OCI-LY7 (cell line): ENCODE results near the gene TMPRSS7. TPM values are rescaled to one million over a fixed set of nuclear protein-coding genes. Genes with fewer than 3 reads are reported as not detected.

Experiments
- BruUV-seq: library from RNA; stranded (reverse); fragments of 400-500 nt; replicated peaks from 2 replicates; lab custom pipeline; 2021; lab: Mats Ljungman, UMichigan
- CTCF ChIA-PET: fragments of 300-600 bp; sonication (Branson Sonifier 250); formaldehyde crosslinking; loops from one replicate; lab custom pipeline; 2022; ENCODE audit warnings: antibody characterized with exemption; ENCODE audit not compliant: unreplicated experiment; lab: Charles Lee
- POLR2A ChIA-PET: fragments of 300-600 bp; sonication (Branson Sonifier 250); formaldehyde crosslinking; loops from one replicate; lab custom pipeline; 2022; ENCODE audit warnings: antibody characterized with exemption; lab: Charles Lee
- DNase-seq: peaks from one replicate; pipeline ENCODE4 v3.0.0-alpha.2; 2015; ENCODE audit warnings: low spot score
- H2AFZ ChIP-seq: fragments of 200-600 bp; sonication (generic), shearing (Covaris generic); 2 replicates; pipeline ENCODE4 v1.6.1; 2014; ENCODE audit warnings: mild to moderate bottlenecking, antibody characterized with exemption, low read length, moderate library complexity
- H3K27ac ChIP-seq: fragments of 200-600 bp; sonication (generic); 2 replicates; pipeline ENCODE4 v1.5.1; 2014; ENCODE audit warnings: mixed run types, low read depth, mild to moderate bottlenecking, moderate library complexity, low read length, inconsistent platforms; ENCODE audit not compliant: poor library complexity, severe bottlenecking
- H3K36me3 ChIP-seq: fragments of 200-600 bp; sonication (generic); 2 replicates; pipeline ENCODE4 v1.6.1; 2014; ENCODE audit warnings: mild to moderate bottlenecking, antibody characterized with exemption, low read length, moderate library complexity, mixed read lengths; ENCODE audit not compliant: insufficient read depth
- H3K4me1 ChIP-seq: fragments of 200-600 bp; sonication (generic); 2 replicates; pipeline ENCODE4 v1.5.1; 2014; ENCODE audit warnings: mild to moderate bottlenecking, low read length; ENCODE audit not compliant: insufficient read depth, poor library complexity, severe bottlenecking
- H3K4me2 ChIP-seq: fragments of 200-600 bp; sonication (generic); 2 replicates; pipeline ENCODE4 v1.6.1; 2014; ENCODE audit warnings: mild to moderate bottlenecking, low read length
- H3K4me3 ChIP-seq: fragments of 200-600 bp; sonication (generic); 2 replicates; pipeline ENCODE4 v1.5.1; 2014; ENCODE audit warnings: mild to moderate bottlenecking, low read depth, low read length; ENCODE audit not compliant: poor library complexity, severe bottlenecking
- H3K79me2 ChIP-seq: fragments of 200-600 bp; sonication (generic); 2 replicates; pipeline ENCODE4 v1.6.1; 2016; ENCODE audit warnings: low read depth, mild to moderate bottlenecking, low read length, moderate library complexity, mixed read lengths; ENCODE audit not compliant: insufficient read depth
- H3K9me2 ChIP-seq: fragments of 200-600 bp; sonication (generic); 2 replicates; pipeline ENCODE4 v1.6.1; 2016; ENCODE audit warnings: mild to moderate bottlenecking, low read length, mixed read lengths; ENCODE audit not compliant: insufficient read depth
- H3K9me3 ChIP-seq: fragments of 200-600 bp; sonication (generic); 2 replicates; pipeline ENCODE4 v1.6.1; 2014; ENCODE audit warnings: mild to moderate bottlenecking, mixed run types, low read length, mixed read lengths
- H4K20me1 ChIP-seq: fragments of 200-600 bp; sonication (generic); 2 replicates; pipeline ENCODE4 v1.6.1; 2014; ENCODE audit warnings: mild to moderate bottlenecking, antibody characterized with exemption, low read length, moderate library complexity, mixed read lengths; ENCODE audit not compliant: insufficient read depth
- EZH2phosphoT487 ChIP-seq: fragments of 200-600 bp; sonication (generic); IDR thresholded peaks from 2 replicates; pipeline ENCODE4 v1.6.1; 2018; ENCODE audit warnings: low read depth, borderline replicate concordance, mild to moderate bottlenecking, mixed run types, antibody characterized with exemption, low read length, moderate library complexity, mixed read lengths
- intact Hi-C: fragments of 100-400 bp; cut with micrococcal nuclease; formaldehyde crosslinking; loops from one replicate; pipeline ENCODE4 v1.10.0; 2022; ENCODE audit not compliant: unreplicated experiment
- total RNA-seq, 2 experiments: library from RNA; depleted of rRNA in 1 of 2; stranded (reverse); fragments of >200 nt in 1 of 2; shearing (Covaris generic) in 1 of 2; gene quantifications; 2 replicates each; pipeline ENCODE4 v1.2.3, GENCODE V29; 2014 to 2022
- TF ChIP-seq, protein P1 (sequence below): fragments of 200-600 bp; sonication (generic); conservative IDR thresholded peaks from 2 replicates; pipeline ENCODE4 v1.5.1; 2014; ENCODE audit warnings: mild to moderate bottlenecking, antibody characterized with exemption, low read length, moderate library complexity, mixed read lengths

TMPRSS7 gene
- total RNA-seq, 2 experiments from 2014 or later = not detected

DNA sequence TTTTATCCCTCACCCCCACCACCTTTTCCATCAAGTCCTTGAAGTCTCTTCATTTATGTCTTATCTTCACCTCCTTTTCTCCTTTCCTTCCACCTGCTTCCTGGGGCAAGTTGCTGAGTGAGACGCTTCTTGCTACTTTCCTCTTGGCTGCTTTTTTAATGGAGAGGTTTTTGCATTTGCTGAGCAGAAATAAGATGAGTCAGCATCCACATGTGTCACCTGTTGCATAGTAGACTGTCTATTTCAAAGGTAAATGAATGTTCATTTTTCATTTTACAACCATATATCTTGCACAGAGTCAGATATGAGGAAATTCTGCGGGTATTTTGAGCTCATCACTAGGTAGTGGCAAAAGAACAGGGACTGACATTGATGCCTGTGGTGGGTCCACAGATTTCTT, 70.2 kb downstream of the TMPRSS7 start:
- no peak overlapping the region for H3K27ac ChIP-seq
- H2AFZ ChIP-seq = no peak overlapping the region
- H4K20me1 ChIP-seq = no peaks in the 10 kb centered on the region
- BruUV-seq = no TSS peak
- TF ChIP-seq, protein P1, sequence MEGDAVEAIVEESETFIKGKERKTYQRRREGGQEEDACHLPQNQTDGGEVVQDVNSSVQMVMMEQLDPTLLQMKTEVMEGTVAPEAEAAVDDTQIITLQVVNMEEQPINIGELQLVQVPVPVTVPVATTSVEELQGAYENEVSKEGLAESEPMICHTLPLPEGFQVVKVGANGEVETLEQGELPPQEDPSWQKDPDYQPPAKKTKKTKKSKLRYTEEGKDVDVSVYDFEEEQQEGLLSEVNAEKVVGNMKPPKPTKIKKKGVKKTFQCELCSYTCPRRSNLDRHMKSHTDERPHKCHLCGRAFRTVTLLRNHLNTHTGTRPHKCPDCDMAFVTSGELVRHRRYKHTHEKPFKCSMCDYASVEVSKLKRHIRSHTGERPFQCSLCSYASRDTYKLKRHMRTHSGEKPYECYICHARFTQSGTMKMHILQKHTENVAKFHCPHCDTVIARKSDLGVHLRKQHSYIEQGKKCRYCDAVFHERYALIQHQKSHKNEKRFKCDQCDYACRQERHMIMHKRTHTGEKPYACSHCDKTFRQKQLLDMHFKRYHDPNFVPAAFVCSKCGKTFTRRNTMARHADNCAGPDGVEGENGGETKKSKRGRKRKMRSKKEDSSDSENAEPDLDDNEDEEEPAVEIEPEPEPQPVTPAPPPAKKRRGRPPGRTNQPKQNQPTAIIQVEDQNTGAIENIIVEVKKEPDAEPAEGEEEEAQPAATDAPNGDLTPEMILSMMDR = no peak
- no peak for TF ChIP-seq EZH2phosphoT487
- H3K9me3 ChIP-seq = no peaks in the 10 kb centered on the region
- H3K79me2 ChIP-seq = no peaks in the 10 kb centered on the region
- H3K36me3 ChIP-seq = peaks cover 22% of the 10 kb centered on the region
- intact Hi-C loops = no loop called here
- CTCF ChIA-PET = no interaction called here
- H3K4me2 ChIP-seq = no peak overlapping the region
- peaks cover 23% of the 10 kb centered on the region for H3K4me1 ChIP-seq
- POLR2A ChIA-PET = interaction anchor here (7.4 kb wide), 1 partner anchor 29 kb away, joined by 169 read pairs; the partner anchor contains the start of gene GCSAM
- no peak overlapping the region for H3K4me3 ChIP-seq
- H3K9me2 ChIP-seq = no peaks in the 10 kb centered on the region
- DNase-seq = no peak

DNA sequence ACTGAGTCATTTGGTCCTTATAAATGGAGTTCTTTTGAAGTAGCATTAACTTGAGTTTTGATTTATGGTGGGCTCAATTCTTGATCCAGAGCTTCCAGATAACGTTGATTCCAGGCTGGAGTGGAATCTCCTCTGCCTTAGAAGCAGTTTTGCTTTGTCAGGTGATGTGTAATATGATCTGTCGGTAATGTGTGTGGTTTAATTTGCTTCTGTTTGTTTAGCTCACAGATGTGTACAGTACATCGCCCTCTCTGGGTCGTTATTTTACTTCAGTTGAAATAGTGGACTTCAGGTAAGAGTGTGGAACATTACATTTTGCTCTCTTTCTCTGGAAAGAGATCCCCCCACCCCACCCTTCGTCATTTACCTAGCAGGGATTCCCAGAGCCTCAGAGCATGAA, 74.8 kb downstream of the TMPRSS7 start:
- H3K9me3 ChIP-seq = no peaks in the 10 kb centered on the region
- H3K4me2 ChIP-seq = peak overlapping the region; percentile 46
- CTCF ChIA-PET = interaction anchor here (1.2 kb wide), 1 partner anchor 17 kb away, joined by 3 read pairs; no protein-coding TSS in a partner anchor
- peak overlapping the region; percentile 3 for H3K4me3 ChIP-seq
- H3K4me1 ChIP-seq = peaks cover 57% of the 10 kb centered on the region
- no peaks in the 10 kb centered on the region; the same call in 1 of the 2 replicates for H3K79me2 ChIP-seq
- POLR2A ChIA-PET = interaction anchor here (1.0 to 7.4 kb wide), 11 partner anchors 8 to 422 kb away, joined by 3 to 169 read pairs (median 8); partner anchors contain the start of genes ABHD10 and GCSAM
- TF ChIP-seq, protein P1 = no peak
- TF ChIP-seq EZH2phosphoT487 = no peak
- intact Hi-C loops = no loop called here
- H2AFZ ChIP-seq = peak overlapping the region; percentile 51; the same call in 1 of the 2 replicates
- peak; percentile 19 for DNase-seq
- peak overlapping the region; percentile 67 for H3K27ac ChIP-seq
- H4K20me1 ChIP-seq = no peaks in the 10 kb centered on the region
- H3K36me3 ChIP-seq = peaks cover 22% of the 10 kb centered on the region
- no peaks in the 10 kb centered on the region for H3K9me2 ChIP-seq
- BruUV-seq = TSS peak; percentile 26

DNA sequence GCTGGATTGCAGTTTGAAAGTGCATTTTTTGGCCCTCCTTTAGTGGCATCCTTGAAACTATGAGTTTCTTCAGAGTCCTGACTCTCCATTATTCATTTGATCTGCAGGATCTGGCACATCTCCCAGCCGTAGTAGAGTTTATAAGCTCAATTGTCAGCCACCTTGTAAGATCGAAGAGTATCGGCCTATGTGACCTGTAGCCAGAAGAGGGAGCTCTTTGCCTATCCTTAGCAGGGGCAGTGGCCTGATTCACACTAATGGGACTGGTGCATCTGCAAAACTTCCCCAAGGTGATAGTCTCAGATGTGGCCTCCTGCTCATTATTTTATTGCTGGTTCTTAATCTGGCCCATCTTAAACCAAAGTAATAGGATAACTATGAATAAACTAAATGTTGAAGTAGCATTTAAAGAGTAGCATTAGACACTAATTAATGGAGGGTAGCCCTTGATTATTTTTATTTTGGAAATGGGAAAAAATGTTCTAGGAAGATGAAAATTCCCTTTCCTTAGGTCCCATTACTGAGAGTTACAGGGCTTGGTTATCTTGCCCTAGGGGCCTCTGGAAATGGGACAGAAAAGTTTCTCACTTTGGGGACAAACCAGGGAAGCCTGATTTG, 77.4 kb downstream of the TMPRSS7 start:
- Histone ChIP-seq H3K4me3 (no peak overlapping the region), H3K9me2 (no peaks in the 10 kb centered on the region), H3K36me3 (peaks cover 20% of the 10 kb centered on the region), H3K9me3 (no peaks in the 10 kb centered on the region), H3K4me1 (peaks cover 83% of the 10 kb centered on the region), H3K4me2 (peak overlapping the region; percentile 57), H4K20me1 (no peaks in the 10 kb centered on the region), H3K79me2 (no peaks in the 10 kb centered on the region; the same call in 1 of the 2 replicates), H3K27ac (peak overlapping the region; percentile 99), H2AFZ (peak overlapping the region; percentile 75)
- intact Hi-C loops = loop anchor here (1.0 to 5.0 kb wide), 7 partner anchors 181 to 450 kb away; partner anchors contain the start of genes ATG3, BTLA and SLC35A5
- ChIA-PET CTCF (interaction anchor here (0.5 to 1.6 kb wide), 18 partner anchors 13 to 450 kb away, joined by 3 to 19 read pairs (median 4); partner anchors contain the start of genes ABHD10, ATG3, GCSAM and SLC35A5), POLR2A (interaction anchor here (0.6 to 7.4 kb wide), 22 partner anchors 9 to 448 kb away, joined by 3 to 169 read pairs (median 4); partner anchors contain the start of genes BTLA, GCSAM and SLC9C1)
- no TSS peak for BruUV-seq
- no peak for TF ChIP-seq EZH2phosphoT487
- TF ChIP-seq, protein P1 = peak; percentile 99
- peak; percentile 96 for DNase-seq
